Activated CD4-positive, alpha-beta memory T cell treated with anti-CD3 and anti-CD28 coated beads, Interleukin-2, amount 10 ng/mL, durations not matched to agents 7 days and 5 days (primary cell): ENCODE results near the gene ADGRD1. TPM values are rescaled to one million over a fixed set of nuclear protein-coding genes. Genes with fewer than 3 reads are reported as not detected.
"Not testable (repeated sequence)": the region's sequence is repeated elsewhere in the genome, so short reads cannot be mapped to it uniquely, and the experiment has no call there.

ENCODE experiments used
- CTCF ChIA-PET: fragments of 350-600 bp; sonication (Branson Sonifier 250); formaldehyde crosslinking; loops from one replicate; lab custom pipeline; 2021; ENCODE audit warnings: antibody characterized with exemption, inconsistent platforms; lab: Charles Lee
- POLR2A ChIA-PET: fragments of 350-600 bp; sonication (Branson Sonifier 250); formaldehyde crosslinking; loops from one replicate; lab custom pipeline; 2021; ENCODE audit warnings: antibody characterized with exemption; lab: Charles Lee
- DNase-seq: peaks from one replicate; pipeline ENCODE4 v3.0.0-alpha.2; 2020
- H3K27ac Mint-ChIP-seq: one replicate; pipeline ENCODE4 v1.8.0; 2021; ENCODE audit warnings: mild to moderate bottlenecking, mixed read lengths
- H3K27me3 Mint-ChIP-seq: one replicate; pipeline ENCODE4 v1.8.0; 2021; ENCODE audit warnings: mixed read lengths
- H3K36me3 Mint-ChIP-seq: one replicate; pipeline ENCODE4 v1.8.0; 2021; ENCODE audit warnings: low read depth, mixed read lengths
- H3K4me1 Mint-ChIP-seq: one replicate; pipeline ENCODE4 v1.8.0; 2021; ENCODE audit warnings: mixed read lengths
- H3K4me3 Mint-ChIP-seq: one replicate; pipeline ENCODE4 v1.8.0; 2021; ENCODE audit warnings: mild to moderate bottlenecking, mixed read lengths
- H3K9me3 Mint-ChIP-seq: one replicate; pipeline ENCODE4 v1.8.0; 2021; ENCODE audit warnings: mixed read lengths
- total RNA-seq, 2 experiments: library from RNA; stranded (reverse); gene quantifications; one replicate each; pipeline ENCODE4 v1.2.3, GENCODE V29; 2021

ADGRD1 gene
- total RNA-seq, 2 experiments from 2014 or later: 0.23 TPM; not detected in 1

- no peaks in the 10 kb centered on the region for H3K36me3 Mint-ChIP-seq
- peaks cover 23% of the 10 kb centered on the region for H3K27me3 Mint-ChIP-seq
- H3K9me3 Mint-ChIP-seq: no peaks in the 10 kb centered on the region
- DNase-seq: no peak
- ChIA-PET POLR2A (no interaction called here), CTCF (no interaction called here)
- H3K4me3 Mint-ChIP-seq: no peak overlapping the region
- H3K4me1 Mint-ChIP-seq: no peaks in the 10 kb centered on the region
- H3K27ac Mint-ChIP-seq: no peak overlapping the region
Observed at GRCh38 chr12:130987151-130987931, 33.6 kb downstream of the ADGRD1 start.

- DNase-seq: no peak
- no peaks in the 10 kb centered on the region for H3K9me3 Mint-ChIP-seq
- H3K27me3 Mint-ChIP-seq: peaks cover 19% of the 10 kb centered on the region
- POLR2A ChIA-PET: no interaction called here
- H3K4me1 Mint-ChIP-seq: no peaks in the 10 kb centered on the region
- no peaks in the 10 kb centered on the region for H3K36me3 Mint-ChIP-seq
- H3K27ac Mint-ChIP-seq: no peak overlapping the region
- H3K4me3 Mint-ChIP-seq: no peak overlapping the region
- CTCF ChIA-PET: no interaction called here
Observed at GRCh38 chr12:130988261-130988660, 34.6 kb downstream of the ADGRD1 start.

GRCh38 chr12:130988751-130989150 is 35.0 kb downstream of the ADGRD1 start:
- H3K4me3 Mint-ChIP-seq: no peak overlapping the region
- no peak overlapping the region for H3K27ac Mint-ChIP-seq
- POLR2A ChIA-PET: no interaction called here

GRCh38 chr12:130989391-130989790 is 35.7 kb downstream of the ADGRD1 start:
- Mint-ChIP-seq H3K4me3 (no peak overlapping the region), H3K9me3 (no peaks in the 10 kb centered on the region), H3K36me3 (no peaks in the 10 kb centered on the region), H3K27me3 (peaks cover 12% of the 10 kb centered on the region), H3K4me1 (no peaks in the 10 kb centered on the region), H3K27ac (no peak overlapping the region)
- no peak for DNase-seq
- CTCF ChIA-PET: no interaction called here
- POLR2A ChIA-PET: no interaction called here

More at GRCh38 chr12:130988751-130989150, 35.0 kb downstream of the ADGRD1 start:
- H3K4me1 Mint-ChIP-seq: no peaks in the 10 kb centered on the region
- CTCF ChIA-PET: no interaction called here
- peaks cover 14% of the 10 kb centered on the region for H3K27me3 Mint-ChIP-seq
- H3K9me3 Mint-ChIP-seq: no peaks in the 10 kb centered on the region
- DNase-seq: no peak
- no peaks in the 10 kb centered on the region for H3K36me3 Mint-ChIP-seq

GRCh38 chr12:130990034-130990433 is 36.3 kb downstream of the ADGRD1 start:
- POLR2A ChIA-PET: no interaction called here
- Mint-ChIP-seq H3K27me3 (peaks cover 12% of the 10 kb centered on the region), H3K36me3 (no peaks in the 10 kb centered on the region), H3K9me3 (no peaks in the 10 kb centered on the region), H3K4me1 (no peaks in the 10 kb centered on the region), H3K27ac (no peak overlapping the region), H3K4me3 (no peak overlapping the region)
- no peak for DNase-seq
- CTCF ChIA-PET: no interaction called here

GRCh38 chr12:130992448-130992847 is 38.7 kb downstream of the ADGRD1 start:
- no peak for DNase-seq
- Mint-ChIP-seq H3K27ac (no peak overlapping the region), H3K4me3 (no peak overlapping the region), H3K27me3 (peaks cover 6% of the 10 kb centered on the region), H3K4me1 (no peaks in the 10 kb centered on the region), H3K9me3 (no peaks in the 10 kb centered on the region), H3K36me3 (no peaks in the 10 kb centered on the region)
- POLR2A ChIA-PET: no interaction called here
- CTCF ChIA-PET: no interaction called here

GRCh38 chr12:130992979-130993538 is 39.4 kb downstream of the ADGRD1 start:
- Mint-ChIP-seq H3K9me3 (no peaks in the 10 kb centered on the region), H3K4me3 (no peak overlapping the region), H3K36me3 (no peaks in the 10 kb centered on the region), H3K27ac (no peak overlapping the region), H3K4me1 (no peaks in the 10 kb centered on the region), H3K27me3 (peaks cover 6% of the 10 kb centered on the region)
- POLR2A ChIA-PET: no interaction called here
- CTCF ChIA-PET: no interaction called here
- DNase-seq: no peak

GRCh38 chr12:130993759-130994670 is 40.3 kb downstream of the ADGRD1 start:
- H3K27ac Mint-ChIP-seq: no peak overlapping the region
- H3K9me3 Mint-ChIP-seq: peaks cover 3% of the 10 kb centered on the region
- H3K27me3 Mint-ChIP-seq: peaks cover 3% of the 10 kb centered on the region
- H3K4me3 Mint-ChIP-seq: no peak overlapping the region
- H3K36me3 Mint-ChIP-seq: no peaks in the 10 kb centered on the region
- no peaks in the 10 kb centered on the region for H3K4me1 Mint-ChIP-seq
- DNase-seq: no peak
- ChIA-PET CTCF (no interaction called here), POLR2A (no interaction called here)

GRCh38 chr12:130994821-130995375 is 41.2 kb downstream of the ADGRD1 start:
- POLR2A ChIA-PET: no interaction called here
- DNase-seq: no peak
- H3K4me3 Mint-ChIP-seq: no peak overlapping the region
- H3K27ac Mint-ChIP-seq: no peak overlapping the region
- no peaks in the 10 kb centered on the region for H3K36me3 Mint-ChIP-seq
- peaks cover 3% of the 10 kb centered on the region for H3K27me3 Mint-ChIP-seq
- H3K9me3 Mint-ChIP-seq: peaks cover 8% of the 10 kb centered on the region
- CTCF ChIA-PET: no interaction called here
- no peaks in the 10 kb centered on the region for H3K4me1 Mint-ChIP-seq

- CTCF ChIA-PET, H3K9me3 Mint-ChIP-seq, DNase-seq, H3K36me3 Mint-ChIP-seq, POLR2A ChIA-PET, H3K4me1 Mint-ChIP-seq, H3K27ac Mint-ChIP-seq, H3K27me3 Mint-ChIP-seq, H3K4me3 Mint-ChIP-seq: not testable (repeated sequence)
Observed at GRCh38 chr12:130995386-130995969, 41.8 kb downstream of the ADGRD1 start.

- ChIA-PET POLR2A (no interaction called here), CTCF (no interaction called here)
- Mint-ChIP-seq H3K9me3 (peaks cover 10% of the 10 kb centered on the region), H3K27me3 (no peaks in the 10 kb centered on the region), H3K4me1 (no peaks in the 10 kb centered on the region), H3K27ac (no peak overlapping the region), H3K36me3 (no peaks in the 10 kb centered on the region), H3K4me3 (no peak overlapping the region)
- no peak for DNase-seq
Observed at GRCh38 chr12:130998136-130998535, 44.4 kb downstream of the ADGRD1 start.

GRCh38 chr12:131000000-131000486 is 46.3 kb downstream of the ADGRD1 start:
- CTCF ChIA-PET: no interaction called here
- H3K27ac Mint-ChIP-seq: no peak overlapping the region
- peaks cover 10% of the 10 kb centered on the region for H3K9me3 Mint-ChIP-seq
- POLR2A ChIA-PET: no interaction called here
- no peaks in the 10 kb centered on the region for H3K27me3 Mint-ChIP-seq
- H3K36me3 Mint-ChIP-seq: no peaks in the 10 kb centered on the region
- H3K4me1 Mint-ChIP-seq: no peaks in the 10 kb centered on the region
- no peak overlapping the region for H3K4me3 Mint-ChIP-seq
- no peak for DNase-seq
